ENCODE data around the gene MIEF1.

Gene MIEF1

GRCh38 chr22:39528681-39529486, 26.8 kb downstream of the MIEF1 start:
- DNase-seq (ENCODE audit: low spot score): peak; percentile 93

DNA sequence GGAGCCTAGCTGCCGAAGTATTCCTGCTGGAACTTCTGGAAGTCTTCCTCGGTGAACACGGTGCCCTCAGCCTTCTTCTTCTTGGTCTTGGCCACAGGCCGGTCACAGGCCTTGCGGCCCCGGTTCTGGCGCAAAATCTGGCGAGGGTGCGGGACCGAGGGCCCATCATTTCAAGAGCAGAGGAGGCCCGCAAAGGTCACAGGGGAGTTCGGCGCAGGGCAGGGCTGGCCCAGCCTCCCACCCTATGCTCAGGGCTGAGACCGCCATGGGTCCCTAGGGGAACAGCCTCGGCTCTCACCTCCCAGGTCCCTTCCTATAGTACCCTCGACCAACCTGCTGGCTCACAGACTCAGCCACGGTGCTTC, 27.4 kb downstream of the MIEF1 start:
- DNase-seq (ENCODE audit: low spot score): no peak

DNA sequence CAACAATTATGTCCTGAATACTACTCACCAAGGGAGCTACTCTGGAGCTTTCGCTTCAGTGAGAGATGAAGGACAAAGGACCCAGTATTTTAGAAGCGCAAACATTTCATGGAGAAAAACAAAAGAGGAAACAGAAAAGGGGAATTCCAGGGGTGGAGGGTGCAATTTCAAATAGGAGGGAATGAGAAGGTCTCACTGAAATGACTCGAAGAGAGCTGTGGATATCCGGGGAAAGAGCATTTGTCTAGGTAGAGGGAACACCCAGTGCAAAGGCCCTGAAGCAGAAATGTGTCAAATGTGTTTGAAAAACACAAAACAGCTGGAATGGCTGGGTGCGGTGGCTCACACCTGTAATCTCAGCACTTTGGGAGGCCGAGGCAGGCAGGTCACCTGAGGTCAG, 28.0 kb downstream of the MIEF1 start:
- no peak for DNase-seq (ENCODE audit: low spot score)

DNA sequence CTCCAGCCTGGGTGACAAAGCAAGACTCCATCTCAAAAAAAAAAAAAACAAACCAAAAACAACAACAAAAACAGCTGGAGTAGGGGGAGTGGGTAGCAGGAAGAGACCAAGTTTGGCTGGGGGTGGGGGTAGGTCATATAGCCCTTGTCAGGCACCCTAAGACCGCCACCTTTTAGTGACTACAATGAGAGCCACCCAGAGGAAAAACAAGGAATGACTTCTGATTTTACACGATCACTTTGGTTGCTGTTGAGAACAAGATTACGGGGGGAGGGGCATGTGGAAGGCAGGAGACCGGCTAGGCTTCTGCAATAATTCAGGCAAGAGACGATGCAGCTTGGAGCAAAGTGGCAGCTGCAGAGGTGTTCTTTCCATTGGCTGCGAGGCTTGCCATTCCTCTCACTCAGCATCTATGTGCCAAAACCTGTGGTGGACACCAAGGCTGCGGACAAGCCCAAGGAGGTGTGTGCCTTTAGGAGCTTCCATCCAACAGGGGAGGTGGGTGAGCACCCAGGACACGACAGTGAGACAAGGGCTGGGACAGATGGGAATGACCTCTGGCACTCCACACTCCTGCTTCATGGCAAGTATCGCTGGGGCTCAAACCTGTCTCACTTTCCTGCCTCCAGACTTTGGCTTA, 28.7 kb downstream of the MIEF1 start:
- DNase-seq (ENCODE audit: low spot score): no peak

DNA sequence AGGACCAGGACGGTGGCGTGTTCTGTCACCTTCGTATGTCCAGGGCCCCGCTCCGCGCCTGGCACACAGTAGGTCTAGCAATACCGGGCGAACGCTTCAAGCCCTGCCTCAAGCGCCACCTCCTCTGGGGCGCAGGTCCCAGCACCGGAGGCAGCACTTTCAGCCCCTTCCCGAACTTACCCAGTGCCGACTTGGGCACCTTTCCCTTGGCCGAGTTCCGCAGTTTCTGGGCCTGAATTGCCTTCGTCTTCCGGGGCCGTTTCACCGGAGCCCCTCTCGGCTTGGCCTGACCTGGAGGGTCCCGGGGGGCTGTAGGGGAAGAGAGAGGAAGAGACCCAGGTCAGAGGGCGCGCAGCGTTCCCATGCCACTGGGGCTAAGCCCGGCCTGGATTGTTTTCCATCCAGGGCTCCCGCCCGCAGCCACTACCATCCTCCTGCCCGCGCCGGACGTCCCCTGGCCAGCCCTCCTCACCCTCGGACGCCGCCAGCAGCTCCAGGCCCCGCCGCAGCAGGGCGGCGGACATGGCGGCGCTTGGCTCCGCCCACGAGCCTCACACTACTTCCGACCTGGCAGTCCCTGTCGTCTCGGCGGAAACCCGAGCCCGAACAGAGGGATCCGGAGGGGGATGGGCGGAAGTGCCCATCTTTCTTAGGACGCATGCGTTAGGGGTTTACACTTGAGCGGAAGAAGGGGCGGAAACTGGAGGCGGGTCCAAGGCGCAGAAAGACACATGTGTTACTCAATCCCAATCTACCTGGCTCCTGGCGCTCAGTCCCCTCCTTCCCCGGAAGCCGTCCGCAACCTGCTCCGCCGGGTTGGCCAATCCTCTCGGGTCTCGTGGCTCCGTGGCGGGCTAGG, 30.4 kb downstream of the MIEF1 start, which contains the start of gene RPS19BP1:
Gene RPS19BP1 (minus strand): TSS at position 534 of the 859 bp plus-strand sequence. CDS start 10 bp downstream, at position 524.
- DNase-seq (ENCODE audit: low spot score): peak; percentile 99

- no peak for DNase-seq (ENCODE audit: low spot score)
Measured at GRCh38 chr22:39534092-39534506, 32.0 kb downstream of the MIEF1 start.

GRCh38 chr22:39534591-39535356, 32.7 kb downstream of the MIEF1 start:
- peak; percentile 49 for DNase-seq (ENCODE audit: low spot score)

- no peak for DNase-seq (ENCODE audit: low spot score)
Measured at GRCh38 chr22:39535357-39535725, 33.3 kb downstream of the MIEF1 start.

GRCh38 chr22:39535831-39536449, 33.9 kb downstream of the MIEF1 start:
- no peak for DNase-seq (ENCODE audit: low spot score)

GRCh38 chr22:39536711-39537110, 34.6 kb downstream of the MIEF1 start:
- DNase-seq (ENCODE audit: low spot score): no peak

DNA sequence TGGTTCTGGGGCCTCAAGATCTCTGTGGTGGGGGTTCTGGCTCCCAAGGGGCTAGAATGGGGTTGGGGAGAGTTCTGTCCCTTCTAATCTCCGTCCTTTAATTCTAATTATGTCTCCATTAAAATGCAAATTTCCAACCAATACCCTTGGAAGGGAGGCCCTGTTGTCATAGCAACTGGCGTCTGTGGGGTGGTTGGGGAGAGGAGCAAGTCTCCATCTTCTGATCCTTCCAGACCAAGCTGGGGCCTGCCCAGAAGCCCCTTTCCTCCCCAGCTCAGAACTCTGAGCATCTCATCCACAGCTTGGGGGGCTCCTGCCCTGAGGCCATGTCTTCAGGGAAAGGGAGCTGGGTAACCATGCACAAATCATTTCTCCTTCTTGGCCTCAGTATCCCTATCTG, 35.9 kb downstream of the MIEF1 start:
- DNase-seq (ENCODE audit: low spot score): no peak

- DNase-seq (ENCODE audit: low spot score): no peak
Measured at GRCh38 chr22:39543095-39543494, 41.0 kb downstream of the MIEF1 start.

DNA sequence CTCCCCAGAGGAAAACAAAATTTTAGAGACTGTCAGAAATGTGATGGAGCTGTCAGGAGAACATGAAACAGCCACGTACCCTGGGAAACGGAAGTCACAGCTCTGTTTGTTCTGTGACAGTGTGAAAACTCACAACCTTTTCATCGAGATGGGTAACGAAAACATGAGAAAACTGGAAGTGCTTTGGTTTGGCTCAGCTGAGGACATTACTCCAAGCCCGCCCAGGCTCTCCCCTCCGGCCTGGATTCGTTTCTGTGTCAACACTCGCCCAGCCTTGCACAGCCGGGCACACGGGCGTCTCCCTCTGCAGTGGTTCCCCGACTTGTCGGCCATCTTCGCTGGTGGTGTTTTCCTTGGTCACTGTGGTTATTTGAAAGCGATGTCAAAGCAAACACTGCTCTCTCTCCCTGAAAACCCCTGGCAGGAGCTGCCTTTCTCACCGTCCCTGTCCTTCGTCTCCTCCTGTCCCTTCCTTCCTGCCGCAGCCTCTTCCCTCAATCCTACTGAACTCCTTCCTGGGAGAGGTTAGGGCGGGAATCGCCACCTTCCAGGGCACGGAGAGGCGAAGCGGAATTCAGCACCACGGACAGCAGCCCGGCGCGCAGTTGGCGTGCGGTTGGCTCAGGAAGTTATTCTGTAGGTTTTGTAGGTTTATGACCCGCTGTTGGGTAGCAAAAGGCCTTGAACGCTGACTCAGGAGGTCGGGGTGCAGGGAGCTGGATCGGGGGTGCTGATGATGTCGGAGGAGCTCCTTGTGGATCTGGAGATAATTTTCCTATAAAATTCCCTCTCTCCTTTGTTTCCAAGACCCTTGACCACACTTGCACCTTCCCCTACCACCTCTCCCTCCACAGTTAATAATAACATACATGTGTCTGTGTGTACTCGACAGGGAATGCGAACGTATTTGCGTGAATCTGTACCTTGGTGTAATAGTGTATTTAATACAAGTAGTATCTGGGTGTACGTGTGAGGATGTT, 43.6 kb downstream of the MIEF1 start:
- no peak for DNase-seq (ENCODE audit: low spot score)

DNA sequence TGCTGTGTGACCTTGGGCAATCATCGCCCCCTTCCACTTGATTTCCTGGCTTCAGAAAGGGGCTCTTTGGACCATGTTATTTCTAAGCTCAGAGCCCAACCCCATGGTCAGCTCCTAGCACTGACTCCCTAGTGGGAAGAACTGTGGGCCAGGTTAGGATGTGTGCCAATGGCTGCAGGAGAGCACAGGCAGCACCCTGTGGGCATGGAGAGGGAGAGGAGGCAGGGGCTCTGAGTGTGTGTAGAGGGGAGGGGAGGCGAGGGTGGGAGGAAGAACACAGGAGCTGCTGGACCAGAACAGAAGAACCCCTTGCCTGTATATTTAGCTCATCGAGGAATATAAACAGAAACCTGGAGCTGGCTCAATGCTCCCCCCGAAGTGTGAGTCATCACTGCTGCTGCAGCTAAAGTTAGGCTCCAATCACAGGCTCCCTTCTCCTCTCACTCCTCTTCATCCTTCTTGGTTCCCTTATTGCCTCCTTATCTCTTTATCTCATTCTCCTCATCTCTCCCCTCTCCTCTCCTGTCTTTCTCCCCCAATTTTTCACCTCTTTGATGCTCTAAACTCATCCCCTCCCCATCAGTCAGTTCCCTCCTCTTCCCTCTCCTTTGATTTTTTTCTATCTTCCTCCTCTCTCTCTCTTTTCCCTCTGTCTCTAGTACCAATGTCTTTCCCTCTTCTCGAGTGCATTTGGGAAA, 44.9 kb downstream of the MIEF1 start:
- no peak for DNase-seq (ENCODE audit: low spot score)

- DNase-seq (ENCODE audit: low spot score): no peak
Measured at GRCh38 chr22:39547587-39547947, 45.5 kb downstream of the MIEF1 start.

DNA sequence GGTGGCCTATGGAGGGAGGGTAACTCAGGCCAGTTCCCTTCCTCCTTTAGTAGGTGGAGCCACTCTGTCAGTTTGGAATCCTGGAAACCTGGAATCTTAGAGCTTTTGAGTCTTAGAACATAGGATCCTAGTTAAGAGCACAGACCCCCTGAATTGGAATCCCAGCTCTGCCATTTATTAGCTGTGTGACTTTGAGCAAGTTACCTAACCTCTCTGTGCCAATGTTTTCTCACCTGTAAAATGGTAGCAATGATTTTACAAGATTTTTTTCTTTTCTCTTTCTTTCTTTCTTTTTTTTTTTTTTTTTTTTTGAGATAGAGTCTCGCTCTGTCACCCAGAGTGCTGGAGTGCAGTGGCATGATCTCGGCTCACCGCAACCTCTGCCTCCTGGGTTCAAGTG, 51.3 kb downstream of the MIEF1 start:
- DNase-seq (ENCODE audit: low spot score): no peak

- DNase-seq (ENCODE audit: low spot score): no peak
Measured at GRCh38 chr22:39554151-39554550, 52.1 kb downstream of the MIEF1 start.

- DNase-seq (ENCODE audit: low spot score): no peak
Measured at GRCh38 chr22:39556970-39557841, 55.1 kb downstream of the MIEF1 start.

DNA sequence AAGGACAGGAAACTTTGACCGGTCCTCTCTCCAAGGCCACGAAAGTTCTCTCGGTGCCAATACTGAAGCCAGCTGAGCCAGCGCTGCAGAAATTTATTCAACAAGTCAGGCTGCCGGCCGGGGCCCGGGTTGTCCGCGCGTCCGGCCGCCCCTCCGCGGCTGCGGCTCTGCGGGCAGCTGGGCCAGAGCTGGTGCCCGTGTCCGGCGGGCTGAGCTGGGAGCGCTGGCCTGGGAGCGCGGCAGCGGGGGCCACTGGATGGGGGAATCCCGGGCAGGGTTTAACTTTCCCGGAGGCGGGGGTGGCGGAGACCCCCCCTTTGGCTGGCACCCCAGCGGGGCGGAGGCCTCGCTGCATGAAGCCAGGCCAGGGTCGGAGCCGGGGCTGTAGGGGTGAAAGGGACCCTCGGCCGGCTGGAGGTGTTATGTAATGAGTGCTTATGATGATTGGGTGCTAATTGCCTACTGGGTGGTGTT, 56.2 kb downstream of the MIEF1 start:
- no peak for DNase-seq (ENCODE audit: low spot score)

Data from SW480 (cell line).